ENCODE measurements around the gene SDF2L1.
"Not testable (repeated sequence)": the region's sequence is repeated elsewhere in the genome, so short reads cannot be mapped to it uniquely, and the experiment has no call there.

The SDF2L1 gene

DNA sequence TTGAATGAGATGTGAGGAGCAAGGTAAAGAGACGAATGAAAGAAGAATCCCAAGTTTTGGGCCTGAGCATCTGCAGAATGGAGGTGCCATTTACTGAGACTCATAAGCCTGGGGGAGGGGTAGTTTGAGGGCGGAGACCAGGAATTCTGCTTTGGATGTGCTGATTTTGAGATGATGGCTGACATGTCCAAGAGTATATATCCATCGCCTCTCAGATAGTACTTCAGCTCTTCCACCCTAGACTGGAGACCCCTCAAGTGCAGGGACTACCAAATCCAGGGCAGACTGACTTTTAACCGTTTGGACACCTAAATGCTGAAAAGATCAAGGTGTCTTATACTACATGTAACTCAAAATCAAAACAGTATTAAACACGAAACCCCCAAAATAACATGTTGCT is 1.3 kb upstream of the SDF2L1 start:
- TF ChIP-seq, protein P1, sequence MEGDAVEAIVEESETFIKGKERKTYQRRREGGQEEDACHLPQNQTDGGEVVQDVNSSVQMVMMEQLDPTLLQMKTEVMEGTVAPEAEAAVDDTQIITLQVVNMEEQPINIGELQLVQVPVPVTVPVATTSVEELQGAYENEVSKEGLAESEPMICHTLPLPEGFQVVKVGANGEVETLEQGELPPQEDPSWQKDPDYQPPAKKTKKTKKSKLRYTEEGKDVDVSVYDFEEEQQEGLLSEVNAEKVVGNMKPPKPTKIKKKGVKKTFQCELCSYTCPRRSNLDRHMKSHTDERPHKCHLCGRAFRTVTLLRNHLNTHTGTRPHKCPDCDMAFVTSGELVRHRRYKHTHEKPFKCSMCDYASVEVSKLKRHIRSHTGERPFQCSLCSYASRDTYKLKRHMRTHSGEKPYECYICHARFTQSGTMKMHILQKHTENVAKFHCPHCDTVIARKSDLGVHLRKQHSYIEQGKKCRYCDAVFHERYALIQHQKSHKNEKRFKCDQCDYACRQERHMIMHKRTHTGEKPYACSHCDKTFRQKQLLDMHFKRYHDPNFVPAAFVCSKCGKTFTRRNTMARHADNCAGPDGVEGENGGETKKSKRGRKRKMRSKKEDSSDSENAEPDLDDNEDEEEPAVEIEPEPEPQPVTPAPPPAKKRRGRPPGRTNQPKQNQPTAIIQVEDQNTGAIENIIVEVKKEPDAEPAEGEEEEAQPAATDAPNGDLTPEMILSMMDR (IDR thresholded peaks at IDR 0.05; ENCODE audit: unreplicated experiment in 3 of 3), result no peak
- H3K27ac Mint-ChIP-seq, result no peak overlapping the region
- H3K4me1 Mint-ChIP-seq, result peaks cover 14% of the 10 kb centered on the region

DNA sequence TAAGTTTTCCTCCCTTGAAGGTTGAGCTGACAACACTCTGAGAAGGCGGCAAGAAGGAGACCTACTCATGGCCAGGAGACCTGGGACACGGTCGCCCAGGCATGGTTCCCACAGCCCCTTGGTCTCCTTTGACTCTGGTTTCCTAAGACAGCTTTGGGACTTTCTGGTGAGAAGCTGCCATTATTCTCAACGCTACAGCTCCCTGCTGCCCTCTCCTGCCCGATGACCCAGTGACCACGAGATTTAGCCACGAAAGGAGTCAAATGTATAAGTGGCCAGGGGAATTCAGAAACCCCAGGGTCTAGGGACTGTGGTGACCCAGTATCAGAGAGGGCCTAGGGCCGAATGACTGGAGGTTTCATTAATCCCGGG is 699 bp upstream of the SDF2L1 start:
- TF ChIP-seq, protein P1 (IDR thresholded peaks at IDR 0.05; ENCODE audit: unreplicated experiment in 3 of 3), result peak; percentile 13 to 46 (median 29)
- H3K4me3 Mint-ChIP-seq, result peak overlapping the region; percentile 75 to 85 (median 78)
- H3K27ac Mint-ChIP-seq, result peak overlapping the region in 2 of 3 experiments; percentile 35 to 52
- peaks cover 7% of the 10 kb centered on the region for H3K27me3 Mint-ChIP-seq (ENCODE audit: low read depth)
- H3K36me3 Mint-ChIP-seq (ENCODE audit: low read depth), result peaks cover 10% of the 10 kb centered on the region
- peaks cover 14% of the 10 kb centered on the region for H3K4me1 Mint-ChIP-seq
- no peaks in the 10 kb centered on the region for H3K9me3 Mint-ChIP-seq

More for the DNA sequence above, 1.3 kb upstream of the SDF2L1 start:
- Mint-ChIP-seq H3K36me3 (ENCODE audit: low read depth) (peaks cover 8% of the 10 kb centered on the region), H3K9me3 (no peaks in the 10 kb centered on the region), H3K27me3 (ENCODE audit: low read depth) (peaks cover 7% of the 10 kb centered on the region), H3K4me3 (peak overlapping the region; percentile 75 to 85 (median 78))

DNA sequence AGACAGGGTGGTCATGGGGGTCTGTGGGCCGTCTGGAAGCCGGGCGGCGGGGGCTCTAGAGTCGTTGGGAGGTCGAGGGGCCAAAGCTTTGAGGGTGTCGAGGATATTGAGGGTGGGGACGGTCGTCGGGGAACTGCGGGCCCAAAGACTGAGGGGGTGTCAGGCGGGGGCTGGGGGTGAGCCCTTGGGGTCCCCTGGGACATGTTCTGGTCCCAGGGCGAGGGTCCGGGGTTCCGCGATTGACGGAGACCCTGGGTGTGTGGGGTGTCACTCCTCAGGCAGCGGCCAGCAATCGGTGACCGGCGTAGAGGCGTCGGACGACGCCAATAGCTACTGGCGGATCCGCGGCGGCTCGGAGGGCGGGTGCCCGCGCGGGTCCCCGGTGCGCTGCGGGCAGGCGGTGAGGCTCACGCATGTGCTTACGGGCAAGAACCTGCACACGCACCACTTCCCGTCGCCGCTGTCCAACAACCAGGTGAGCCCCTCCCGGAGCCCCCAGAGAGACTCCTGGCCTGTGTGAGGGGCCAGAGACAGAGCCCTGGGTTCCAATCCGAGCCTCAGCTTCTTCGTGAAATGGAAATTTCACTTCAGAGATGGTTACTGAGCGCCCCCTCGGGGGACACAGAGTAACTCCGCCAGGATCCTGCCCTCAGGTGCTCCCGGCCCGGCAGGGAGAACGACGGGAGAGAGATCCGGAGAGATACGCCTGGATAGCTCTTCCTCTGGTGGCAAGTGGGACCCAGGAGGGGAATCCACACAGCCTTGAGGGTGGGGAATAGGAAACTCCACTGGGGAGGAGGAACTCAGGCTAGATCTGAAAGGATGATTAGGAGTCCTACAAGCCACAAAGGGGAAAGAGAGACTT is 714 bp downstream of the SDF2L1 start:
- TF ChIP-seq, protein P1 (IDR thresholded peaks at IDR 0.05; ENCODE audit: unreplicated experiment in 3 of 3), result peak; percentile 50 to 65 (median 62)
- Mint-ChIP-seq H3K4me3 (peak overlapping the region; percentile 75 to 87 (median 78)), H3K9me3 (no peaks in the 10 kb centered on the region), H3K27ac (no peak overlapping the region), H3K4me1 (peaks cover 19% of the 10 kb centered on the region), H3K36me3 (ENCODE audit: low read depth) (peaks cover 16% of the 10 kb centered on the region), H3K27me3 (ENCODE audit: low read depth) (peaks cover 7% of the 10 kb centered on the region)

DNA sequence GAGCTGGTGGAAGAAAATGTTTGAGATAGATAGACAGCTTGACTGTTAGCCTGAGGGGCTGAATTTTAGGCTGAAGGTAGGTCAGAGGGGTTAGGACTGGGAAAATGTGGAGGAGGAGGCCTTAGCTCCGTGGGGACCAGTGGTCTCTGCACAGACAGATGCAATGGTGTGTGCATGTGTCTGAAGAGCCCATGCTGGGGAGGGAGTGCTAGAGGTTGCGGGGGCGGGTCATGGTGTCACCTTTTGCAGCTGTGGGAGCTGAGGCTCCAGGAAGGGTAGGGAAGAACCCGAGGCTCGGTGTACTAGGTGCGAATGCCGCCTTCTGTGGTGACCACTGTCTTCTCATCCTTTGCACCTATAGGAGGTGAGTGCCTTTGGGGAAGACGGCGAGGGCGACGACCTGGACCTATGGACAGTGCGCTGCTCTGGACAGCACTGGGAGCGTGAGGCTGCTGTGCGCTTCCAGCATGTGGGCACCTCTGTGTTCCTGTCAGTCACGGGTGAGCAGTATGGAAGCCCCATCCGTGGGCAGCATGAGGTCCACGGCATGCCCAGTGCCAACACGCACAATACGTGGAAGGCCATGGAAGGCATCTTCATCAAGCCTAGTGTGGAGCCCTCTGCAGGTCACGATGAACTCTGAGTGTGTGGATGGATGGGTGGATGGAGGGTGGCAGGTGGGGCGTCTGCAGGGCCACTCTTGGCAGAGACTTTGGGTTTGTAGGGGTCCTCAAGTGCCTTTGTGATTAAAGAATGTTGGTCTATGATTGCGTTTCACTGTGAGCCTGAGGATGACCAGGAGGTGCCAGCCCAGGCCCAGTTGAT is 1.6 kb downstream of the SDF2L1 start:
- no peak overlapping the region for H3K27ac Mint-ChIP-seq
- peak overlapping the region; percentile 75 to 87 (median 78) for H3K4me3 Mint-ChIP-seq
- peaks cover 19% of the 10 kb centered on the region for H3K4me1 Mint-ChIP-seq
- peaks cover 7% of the 10 kb centered on the region for H3K27me3 Mint-ChIP-seq (ENCODE audit: low read depth)
- H3K9me3 Mint-ChIP-seq, result no peaks in the 10 kb centered on the region
- TF ChIP-seq, protein P1 (IDR thresholded peaks at IDR 0.05; ENCODE audit: unreplicated experiment in 3 of 3), result no peak
- peaks cover 16% of the 10 kb centered on the region for H3K36me3 Mint-ChIP-seq (ENCODE audit: low read depth)

DNA sequence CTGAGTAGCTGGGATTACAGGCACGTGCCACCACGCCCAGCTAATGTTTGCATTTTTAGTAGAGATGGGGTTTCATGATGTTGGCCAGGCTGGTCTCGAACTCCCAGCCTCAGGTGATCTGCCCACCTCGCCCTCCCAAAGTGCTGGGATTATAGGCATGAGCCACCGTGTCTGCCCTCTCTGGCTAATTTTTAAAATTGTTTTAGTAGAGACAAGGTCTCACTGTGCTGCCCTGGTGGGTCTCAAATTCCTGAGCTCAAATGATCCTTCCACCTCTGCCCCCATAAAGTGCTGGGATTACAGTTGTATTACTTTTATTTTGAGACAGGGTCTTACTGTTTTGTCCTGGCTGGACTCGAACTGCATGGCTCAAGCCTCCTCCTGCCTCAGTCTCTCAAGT is 3.4 kb downstream of the SDF2L1 start:
- peak overlapping the region in 1 of 3 experiments; percentile 27 for H3K4me3 Mint-ChIP-seq

More for the DNA sequence above, 3.4 kb downstream of the SDF2L1 start:
- H3K27me3 Mint-ChIP-seq (ENCODE audit: low read depth); H3K27ac Mint-ChIP-seq; H3K9me3 Mint-ChIP-seq: not testable (repeated sequence)
- H3K4me1 Mint-ChIP-seq, result peaks cover 24% of the 10 kb centered on the region
- peaks cover 16% of the 10 kb centered on the region for H3K36me3 Mint-ChIP-seq (ENCODE audit: low read depth)

Data from nephron (organoid).